Panc1 (cell line): ENCODE data around the gene FAM151A.

Source experiments
- CTCF ChIP-seq: fragments of 450-650 bp; IDR thresholded peaks from 2 replicates; pipeline ENCODE4 v1.5.1; 2017; ENCODE audit warnings: mild to moderate bottlenecking
- POLR2AphosphoS5 ChIP-seq: IDR thresholded peaks from 2 replicates; pipeline ENCODE4 v1.6.1; 2012; ENCODE audit warnings: mild to moderate bottlenecking, low read depth, low read length, moderate library complexity
- SIN3A ChIP-seq: IDR thresholded peaks from 2 replicates; pipeline ENCODE4 v1.6.1; 2012; ENCODE audit warnings: low read depth, mild to moderate bottlenecking, low read length, moderate library complexity, borderline replicate concordance; ENCODE audit not compliant: insufficient read depth
- TCF7L2 ChIP-seq: IDR thresholded peaks from 2 replicates; pipeline ENCODE4 v1.6.1; 2011; ENCODE audit warnings: mild to moderate bottlenecking, low read depth, low read length, inconsistent platforms

DNA sequence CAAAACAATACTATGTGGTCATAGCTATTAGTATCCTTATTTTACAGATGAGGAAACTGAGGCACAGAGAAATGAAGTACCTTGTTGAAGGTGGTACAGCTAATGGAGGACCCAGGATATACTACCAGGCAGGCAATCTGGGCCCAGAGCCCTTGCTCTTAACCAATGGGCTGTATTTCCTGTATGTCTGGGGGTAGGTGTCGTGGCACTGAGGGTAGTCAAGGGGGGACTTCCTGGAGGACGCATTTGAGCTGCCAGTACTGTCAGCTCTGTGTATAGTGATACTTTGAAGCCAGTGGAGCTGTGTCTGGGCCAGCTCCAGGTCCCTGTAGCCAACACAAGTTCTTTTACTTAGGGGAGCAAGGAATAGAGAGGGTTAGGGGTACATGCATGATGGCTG is 34.9 kb downstream of the FAM151A start:
- no peak for TF ChIP-seq CTCF
- TF ChIP-seq POLR2AphosphoS5 = no peak
- TF ChIP-seq SIN3A = no peak
- no peak for TF ChIP-seq TCF7L2
